GM19023 (cell line): Measurements from ENCODE around the gene BTBD7.
A peak's percentile ranks its signal among the peaks of the same experiment; 100 is the strongest.
"Not testable (repeated sequence)": the region's sequence is repeated elsewhere in the genome, so short reads cannot be mapped to it uniquely, and the experiment has no call there.

Experiments used
- ATAC-seq: cut with Tn5 transposase; IDR thresholded peaks from one replicate; pipeline ENCODE4 v1.9.1; 2021; ENCODE audit warnings: mild to moderate bottlenecking, moderate library complexity; ENCODE audit not compliant: unreplicated experiment

Gene BTBD7

DNA sequence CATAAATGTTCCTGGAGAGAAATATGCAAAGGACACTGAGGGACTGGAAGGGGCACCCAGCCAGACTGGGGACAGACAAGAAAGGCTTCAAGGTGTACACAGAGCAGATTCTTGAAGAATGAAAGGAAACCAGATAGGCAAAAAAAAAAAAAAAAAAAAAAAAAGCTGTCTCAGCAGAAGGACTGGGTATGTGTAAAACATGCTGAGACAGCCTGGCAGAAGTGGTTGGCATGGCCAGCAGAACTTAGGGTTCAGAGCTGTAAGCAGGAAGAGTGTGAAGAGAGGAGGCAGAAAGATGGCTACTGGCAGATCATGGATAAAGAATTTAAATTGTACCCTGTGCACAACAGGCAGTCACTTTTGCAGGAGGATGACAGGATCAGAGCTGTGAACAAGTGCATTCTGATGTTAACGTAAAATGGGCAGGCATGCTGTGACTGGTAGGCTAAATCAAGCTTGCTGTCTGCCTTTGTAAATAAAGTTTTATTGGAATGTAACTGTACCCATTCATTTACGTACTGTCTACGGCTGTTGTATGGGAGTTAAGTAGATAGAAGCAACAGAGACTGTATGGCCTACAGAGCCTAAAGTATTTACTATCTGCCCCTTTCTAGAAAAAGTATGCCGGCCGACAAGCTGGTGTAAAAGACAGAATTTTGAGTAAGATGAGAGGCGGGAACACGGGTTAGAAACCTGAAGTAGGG, 83.6 kb downstream of the BTBD7 start:
- ATAC-seq, result no peak

DNA sequence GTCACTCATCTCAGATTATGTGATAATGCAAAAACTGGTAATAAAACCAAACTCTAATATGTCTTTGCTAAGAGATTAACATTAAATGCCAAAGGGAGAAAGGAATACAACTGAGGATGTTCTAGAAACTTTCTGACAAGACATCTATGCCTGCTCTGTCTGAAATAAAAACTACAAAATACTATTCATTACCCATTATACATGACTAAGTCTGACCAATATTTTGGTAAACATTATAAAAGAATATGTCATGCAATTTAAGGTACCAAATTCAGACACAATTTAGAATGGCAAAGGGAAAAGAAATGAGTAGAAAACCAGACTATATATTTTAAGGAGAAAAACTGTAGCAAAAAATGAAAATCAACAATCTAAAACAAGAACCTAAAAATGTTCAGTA, 86.3 kb downstream of the BTBD7 start:
- no peak for ATAC-seq

DNA sequence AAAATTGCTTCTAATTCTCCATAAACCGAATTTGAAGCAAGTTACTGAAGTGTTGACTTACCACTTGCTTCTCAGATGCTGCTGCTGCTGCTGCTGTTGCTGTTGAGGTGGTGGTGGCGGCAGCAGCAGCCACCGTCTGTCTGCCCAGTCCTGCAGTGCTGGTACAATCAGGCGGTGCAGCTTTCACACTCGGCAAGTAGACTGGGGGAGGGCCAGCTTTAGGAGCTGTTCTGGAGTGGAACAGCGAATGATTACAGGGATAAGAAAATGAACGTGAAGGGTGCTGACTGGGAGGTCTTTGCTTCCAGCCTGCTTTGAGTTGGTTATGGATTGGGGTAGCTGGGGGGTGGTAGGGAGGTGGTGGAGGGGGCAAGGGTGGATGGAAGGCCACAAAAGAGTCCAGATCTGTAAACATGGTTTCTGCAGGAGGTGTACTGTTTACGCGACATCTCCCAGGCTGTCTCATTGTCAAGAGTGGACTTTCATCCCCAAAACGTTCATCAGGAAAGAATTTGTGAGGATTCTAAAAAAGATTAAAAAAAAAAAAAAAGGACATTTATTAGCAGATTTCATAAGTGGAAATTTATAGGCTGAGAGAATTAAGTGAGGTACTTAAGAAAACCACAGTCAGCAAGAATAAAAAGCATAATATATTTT, 86.9 kb downstream of the BTBD7 start:
- ATAC-seq, result no peak

DNA sequence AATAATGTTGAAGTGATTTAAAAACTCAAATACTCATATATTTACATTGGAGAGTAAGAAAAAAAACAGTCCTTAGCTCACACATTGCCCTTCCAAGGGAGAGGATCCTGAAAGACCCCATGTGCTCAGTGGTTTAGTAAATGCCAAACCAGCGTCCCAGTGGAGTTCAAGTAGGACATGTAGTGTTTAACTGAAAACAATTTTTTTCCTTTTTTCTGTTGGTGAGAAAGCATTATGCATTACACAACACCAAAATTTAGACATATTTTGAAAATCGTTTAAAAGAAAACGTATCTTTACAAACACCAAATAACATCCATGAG, 92.2 kb downstream of the BTBD7 start:
- no peak for ATAC-seq

DNA sequence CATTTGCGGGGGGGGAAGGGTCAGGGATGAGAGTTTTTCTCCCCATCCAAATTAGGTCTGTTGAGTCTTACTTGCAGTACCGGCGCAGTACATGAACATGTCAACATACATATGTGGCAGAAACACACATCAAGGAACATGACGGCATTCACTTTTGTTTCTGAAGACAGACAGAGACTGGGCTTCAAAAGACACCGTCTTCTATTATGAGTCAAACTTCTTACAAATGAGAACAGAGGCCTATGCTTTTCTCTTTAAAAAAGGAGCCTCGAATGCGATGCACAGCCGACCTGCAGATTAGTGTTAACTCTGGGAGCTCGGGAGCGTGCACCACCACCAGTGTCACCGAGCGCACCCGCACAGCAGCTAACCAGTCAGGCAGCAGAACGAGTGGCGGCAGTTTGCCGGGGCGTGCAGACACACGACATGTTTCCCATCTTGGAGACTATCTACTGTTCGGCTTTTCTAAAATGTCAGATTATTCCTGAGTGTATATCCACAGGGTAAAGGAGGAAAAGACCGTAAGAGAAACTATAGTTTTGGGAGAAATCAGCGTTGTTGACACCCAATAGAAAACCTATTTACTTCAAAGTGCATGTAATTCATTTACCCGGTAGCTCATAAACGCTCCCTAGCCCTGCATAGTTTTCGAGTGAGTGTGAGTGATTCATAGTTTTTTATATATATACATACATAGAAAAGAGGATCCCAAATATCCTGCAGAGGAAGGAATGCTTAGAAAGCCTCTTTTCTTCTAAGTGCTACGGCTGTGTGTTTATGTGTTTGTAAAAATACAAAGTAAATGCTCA, 92.8 kb downstream of the BTBD7 start:
- no peak for ATAC-seq

DNA sequence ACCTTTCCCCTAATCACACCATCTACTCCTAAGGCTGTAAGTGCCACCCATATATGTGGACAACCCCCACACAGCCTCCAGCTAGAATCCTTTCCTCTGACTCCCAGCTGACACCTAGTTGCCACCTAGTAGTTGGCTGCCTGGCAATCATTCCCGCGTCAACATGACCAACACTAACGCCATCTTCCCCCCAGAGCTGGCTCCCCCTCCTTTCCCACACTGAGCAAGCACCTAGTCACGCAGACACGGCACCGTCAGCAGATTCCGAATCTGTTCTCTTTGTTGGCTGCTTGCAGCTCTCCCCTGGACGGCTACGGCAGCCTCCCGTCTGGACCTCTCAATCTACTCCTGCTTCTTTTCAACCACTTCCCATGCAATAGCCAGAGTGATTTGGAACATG, 98.0 kb downstream of the BTBD7 start:
- ATAC-seq, result no peak

DNA sequence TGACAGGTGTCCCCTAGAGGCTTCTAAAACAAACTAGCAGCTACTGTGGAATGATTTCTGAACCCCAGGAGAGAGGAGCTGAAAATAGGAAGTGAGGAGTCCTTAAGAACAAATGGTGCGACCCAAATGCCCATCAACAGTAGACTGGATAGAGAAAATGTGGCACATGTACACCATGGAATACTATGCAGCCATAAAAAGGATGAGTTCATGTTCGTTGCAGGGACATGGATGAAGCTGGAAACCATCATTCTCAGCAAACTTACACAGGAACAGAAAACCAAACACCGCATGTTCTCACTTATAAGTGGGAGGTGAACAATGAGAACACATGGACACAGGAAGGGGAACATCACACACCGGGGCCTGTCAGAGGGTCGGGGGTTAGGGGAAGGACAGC, 99.8 kb downstream of the BTBD7 start:
- ATAC-seq, result not testable (repeated sequence)

DNA sequence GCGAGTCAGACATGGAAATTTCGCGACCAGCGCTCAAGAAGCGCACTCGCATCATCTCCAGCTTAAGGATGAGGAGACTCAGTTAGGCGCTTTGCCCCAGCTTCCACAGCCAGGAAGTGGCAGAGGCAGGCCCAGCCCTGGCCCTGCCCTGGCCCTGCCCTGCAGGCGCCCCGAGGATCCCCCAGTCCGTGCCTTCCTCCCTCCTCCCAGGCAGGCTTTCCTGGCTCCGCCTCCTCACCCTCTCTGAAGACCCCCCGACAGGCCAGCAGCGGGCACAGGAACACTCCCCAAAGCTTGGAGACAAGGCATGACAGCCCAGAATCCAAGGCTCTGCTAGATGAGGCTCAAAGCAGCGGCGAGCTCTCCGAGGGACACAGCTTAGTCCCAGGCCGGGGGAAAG, 100.7 kb downstream of the BTBD7 start:
- no peak for ATAC-seq

DNA sequence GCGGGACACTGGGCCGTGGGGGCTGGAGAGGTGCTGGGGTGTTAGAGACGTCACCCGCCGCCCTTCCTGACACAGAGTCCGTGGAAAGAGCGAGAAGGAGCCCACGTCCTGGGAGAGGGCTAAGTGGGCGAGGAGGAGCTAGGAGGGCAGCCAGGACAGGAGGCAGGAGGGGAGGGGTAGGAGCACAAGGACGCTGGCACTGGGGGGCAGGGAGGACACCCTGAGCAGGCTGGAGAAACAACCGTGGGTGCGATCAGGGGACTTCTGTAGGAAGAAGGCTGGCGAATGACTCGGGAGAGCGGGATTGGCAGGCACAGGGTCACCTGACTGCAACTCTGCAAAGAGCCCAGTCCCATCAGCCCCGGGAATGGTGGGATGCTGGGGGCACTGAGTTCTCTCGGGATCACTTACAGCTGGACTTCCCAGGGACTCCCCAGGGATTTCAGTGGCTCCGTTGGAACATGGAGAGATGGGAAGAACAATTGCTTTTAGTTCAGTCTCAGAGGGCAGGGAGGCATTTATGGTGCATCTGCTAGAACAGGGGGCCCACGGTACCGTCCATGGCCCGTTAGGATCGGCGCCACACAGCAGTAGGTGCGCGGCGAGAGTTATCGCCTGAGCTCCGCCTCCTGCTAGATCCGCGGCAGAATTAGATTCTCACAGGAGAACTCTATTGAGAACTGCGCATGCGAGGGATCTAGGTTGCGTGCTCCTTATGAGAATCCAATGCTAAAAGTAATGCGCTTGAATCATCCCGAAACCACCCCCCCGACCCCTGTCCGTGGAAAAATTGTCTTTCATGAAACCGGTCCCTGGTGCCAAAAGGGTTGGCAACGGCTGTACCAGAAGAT, 101.5 kb downstream of the BTBD7 start:
- no peak for ATAC-seq

DNA sequence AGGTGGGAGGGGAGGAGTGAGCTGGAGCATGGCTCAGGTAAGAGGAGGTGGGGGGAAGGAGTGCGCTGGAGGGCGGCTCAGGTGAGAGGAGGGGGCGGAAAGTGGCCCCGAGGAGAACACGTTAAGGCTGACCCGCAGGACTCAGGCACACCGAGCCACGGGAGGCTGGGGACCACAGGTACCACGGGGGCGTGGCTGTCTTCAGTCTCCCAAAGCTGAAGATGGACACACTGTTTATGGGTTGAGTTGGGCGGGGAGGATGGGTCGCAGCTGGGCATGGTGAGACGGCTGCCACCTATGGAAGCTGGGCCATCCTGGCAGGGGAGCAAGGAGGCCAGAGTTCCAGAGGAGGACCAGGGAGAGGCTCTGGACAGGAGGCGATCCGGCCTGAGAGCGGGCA, 102.3 kb downstream of the BTBD7 start:
- no peak for ATAC-seq

DNA sequence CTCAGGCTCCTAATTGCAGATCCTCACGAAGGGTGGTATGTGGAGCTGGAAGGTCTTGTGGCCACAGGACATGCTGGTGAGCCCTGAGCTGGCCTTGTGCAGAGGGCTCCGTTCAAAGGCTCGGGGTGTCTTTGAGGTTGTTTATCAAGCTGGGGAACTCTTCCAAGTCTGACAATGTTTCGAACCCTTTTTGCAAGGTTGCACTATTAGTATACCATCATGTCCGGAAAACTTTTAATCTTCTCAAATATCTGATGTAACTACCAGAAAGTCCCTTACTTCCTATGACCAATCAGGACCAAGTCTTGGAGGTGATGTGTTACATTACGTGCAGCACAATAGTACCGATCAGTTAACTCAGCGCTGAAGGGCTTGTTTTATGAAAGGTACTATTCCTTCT, 104.3 kb downstream of the BTBD7 start:
- no peak for ATAC-seq

DNA sequence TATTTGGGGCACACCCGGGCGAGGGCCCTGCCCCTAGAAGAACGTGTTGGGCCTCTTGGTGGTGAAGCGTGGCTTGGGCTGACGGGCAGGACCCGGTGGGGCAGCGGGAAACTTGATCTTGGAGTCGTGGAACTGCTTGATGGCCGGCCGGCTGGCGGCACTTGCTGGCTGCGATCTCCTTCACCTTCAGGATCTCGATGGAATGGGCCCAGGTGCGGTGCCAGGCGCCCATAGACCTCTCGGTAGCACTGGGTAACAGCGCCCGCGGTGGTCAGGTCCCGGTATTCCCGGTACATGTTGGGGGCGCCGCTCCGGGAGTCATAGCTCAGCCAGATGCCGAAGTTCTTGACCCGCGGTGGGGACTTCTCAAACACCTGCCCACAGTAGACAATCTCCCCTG, 109.3 kb downstream of the BTBD7 start:
- ATAC-seq, result no peak

DNA sequence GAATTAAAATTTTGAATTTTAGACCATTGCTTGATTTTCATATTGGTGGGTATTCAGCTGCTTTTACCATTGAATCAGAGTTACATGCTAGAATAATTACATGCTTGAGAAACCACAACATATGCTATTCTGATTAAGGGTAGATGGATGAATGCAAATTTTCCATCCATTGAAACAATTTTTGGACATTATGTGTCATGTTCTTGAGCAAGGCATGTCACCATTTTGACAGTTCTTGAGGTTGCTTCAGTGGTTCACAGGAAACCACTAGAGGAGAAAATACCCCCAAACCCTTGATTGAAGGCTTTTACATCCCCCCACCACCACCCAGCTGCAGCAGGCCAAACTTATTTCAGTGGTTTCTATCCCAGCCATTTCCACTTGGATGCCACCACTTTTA, 112.3 kb downstream of the BTBD7 start:
- no peak for ATAC-seq

DNA sequence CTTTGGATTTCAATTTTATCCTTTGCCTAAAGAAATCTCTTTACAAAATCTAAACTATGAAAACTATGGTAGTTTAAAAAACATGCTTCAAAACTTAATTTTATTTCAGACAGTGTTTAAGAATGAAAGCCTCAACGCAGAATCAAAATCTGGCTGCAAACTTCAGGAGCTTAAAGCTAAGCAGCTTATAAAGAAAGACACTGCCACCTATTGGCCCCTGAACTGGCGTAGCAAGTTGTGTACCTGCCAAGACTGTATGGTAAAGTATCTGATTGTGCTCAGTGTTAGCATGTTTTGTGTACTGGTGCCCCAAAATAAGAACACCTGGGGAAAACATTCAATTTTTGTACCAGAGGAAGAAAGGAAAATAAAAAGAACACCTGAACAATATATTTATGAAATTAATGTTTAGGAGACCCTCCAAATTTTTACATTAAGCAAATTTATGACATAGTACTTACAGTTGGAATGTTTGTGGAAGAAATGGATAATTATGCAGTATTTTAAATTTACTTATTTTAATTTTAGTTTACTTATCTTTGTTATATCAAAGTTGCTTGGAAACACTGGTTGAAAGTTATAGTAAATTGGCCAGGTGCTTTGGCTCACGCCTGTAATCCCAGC, 113.6 kb downstream of the BTBD7 start:
- ATAC-seq, result no peak

DNA sequence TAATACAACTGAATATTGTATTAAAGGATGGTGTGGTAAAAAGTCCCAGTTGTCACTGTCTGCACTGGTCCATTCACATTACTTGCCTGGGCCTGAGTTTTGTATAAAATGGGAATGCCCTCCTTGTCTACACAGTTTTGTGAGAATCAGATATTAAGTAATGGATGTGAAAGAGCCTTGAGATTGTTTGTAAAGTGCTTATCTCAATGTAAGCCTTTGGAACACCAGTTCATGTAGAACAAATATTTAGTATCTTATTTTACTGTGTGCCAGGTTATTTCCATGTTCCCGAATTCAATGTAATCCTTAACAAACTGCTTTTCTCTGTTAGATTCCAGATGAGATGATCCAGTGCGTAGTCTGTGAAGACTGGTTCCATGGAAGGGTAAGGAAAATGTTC, 118.2 kb downstream of the BTBD7 start:
- no peak for ATAC-seq

DNA sequence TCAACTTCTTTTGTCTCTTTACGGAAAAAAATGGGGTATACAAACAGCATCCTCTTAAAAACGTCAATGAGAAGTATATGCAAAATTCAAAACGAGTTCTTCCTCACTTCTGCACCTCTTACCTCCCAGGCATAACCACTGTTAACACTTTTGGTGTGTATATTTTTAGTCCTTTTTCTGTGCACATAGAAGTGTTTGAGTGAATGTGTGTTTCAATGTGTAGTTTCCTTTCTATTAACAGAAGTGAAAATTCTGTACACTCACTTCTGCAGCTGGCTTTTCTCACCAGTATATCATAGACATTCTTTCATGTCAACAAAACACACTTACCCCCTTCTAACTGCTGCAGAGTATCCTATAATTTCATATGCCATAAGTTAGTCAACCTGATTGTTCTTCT, 120.4 kb downstream of the BTBD7 start:
- ATAC-seq, result peak; percentile 55

DNA sequence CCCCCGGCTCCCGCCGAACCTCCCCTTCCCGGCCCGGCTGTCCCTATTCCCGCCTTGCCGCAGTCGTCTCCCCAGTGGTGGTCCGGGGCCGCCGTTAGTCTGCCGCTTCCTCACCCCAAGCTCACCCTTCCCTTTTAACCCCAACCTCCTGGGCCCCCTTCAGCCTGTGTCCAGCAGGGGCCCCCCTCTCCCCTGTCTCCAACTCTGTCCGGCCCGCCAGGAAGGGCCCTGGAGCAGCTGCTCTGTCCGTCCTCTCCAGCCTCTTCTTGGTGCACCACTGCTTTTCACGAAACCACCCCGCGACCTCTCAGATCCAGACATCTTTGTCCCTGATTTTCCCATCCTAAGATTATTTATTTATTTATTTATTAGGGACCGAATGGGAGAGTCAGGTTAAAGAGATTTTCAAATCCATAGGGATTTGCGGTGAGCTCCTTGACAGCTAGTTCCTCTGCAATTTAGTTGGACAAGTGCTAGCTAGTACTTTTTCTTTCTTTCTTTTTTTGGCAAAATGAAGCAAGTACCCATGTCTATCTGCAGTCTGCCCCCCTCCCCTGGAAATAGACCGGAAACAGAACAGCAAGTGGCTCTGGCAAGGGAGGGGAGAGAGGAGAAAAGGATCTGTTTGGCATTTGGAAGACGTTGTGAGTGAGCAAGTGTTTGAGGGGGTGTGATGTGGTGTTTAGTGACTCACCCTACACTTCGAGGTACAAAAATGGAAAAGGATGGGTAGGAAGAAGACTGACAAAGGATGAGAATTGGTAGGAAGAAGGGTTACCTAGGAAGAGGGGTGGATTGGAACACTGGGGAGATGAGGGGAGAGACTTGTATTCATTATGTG, 125.1 kb downstream of the BTBD7 start:
- peak; percentile 44 for ATAC-seq

DNA sequence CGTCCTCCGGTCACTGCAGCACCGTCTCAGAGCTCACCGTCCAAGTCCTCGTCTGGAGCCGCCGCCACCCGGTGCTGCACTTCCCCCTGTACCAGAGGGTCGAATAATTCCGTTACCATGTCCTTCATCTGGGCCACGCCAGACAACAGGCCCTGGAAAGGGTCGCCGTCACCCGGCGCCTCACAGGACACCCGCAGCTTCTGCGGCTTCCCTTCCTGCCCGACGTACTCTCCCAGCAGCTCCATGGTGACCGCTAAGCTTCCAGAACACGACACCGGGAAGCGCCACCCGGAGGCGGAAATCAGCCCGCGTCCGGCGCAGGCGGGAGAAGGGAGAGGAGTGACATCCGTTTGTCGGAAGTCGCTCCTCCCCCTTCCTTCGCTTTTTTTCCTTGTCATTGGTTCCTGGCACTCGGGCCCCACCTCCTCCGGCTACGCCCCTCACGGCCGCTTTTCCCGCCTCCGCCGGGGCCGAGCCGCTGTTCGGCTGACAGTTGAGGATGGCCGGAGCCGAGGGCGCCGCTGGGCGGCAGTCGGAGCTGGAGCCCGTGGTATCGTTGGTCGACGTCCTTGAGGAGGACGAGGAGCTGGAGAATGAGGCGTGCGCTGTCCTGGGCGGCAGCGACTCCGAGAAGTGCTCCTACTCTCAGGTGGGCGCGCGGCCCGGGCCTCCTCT, 125.9 kb downstream of the BTBD7 start, which contains the start of the genes GON7 and UBR7:
Gene GON7, minus strand, starts transcription at position 273 of the 675 bp plus-strand sequence. Its CDS starts 28 bp downstream, at position 245.
Gene UBR7, plus strand, starts transcription at position 464 of the 675 bp plus-strand sequence. Its CDS starts 36 bp downstream, at position 500.
- peak; percentile 89 for ATAC-seq

DNA sequence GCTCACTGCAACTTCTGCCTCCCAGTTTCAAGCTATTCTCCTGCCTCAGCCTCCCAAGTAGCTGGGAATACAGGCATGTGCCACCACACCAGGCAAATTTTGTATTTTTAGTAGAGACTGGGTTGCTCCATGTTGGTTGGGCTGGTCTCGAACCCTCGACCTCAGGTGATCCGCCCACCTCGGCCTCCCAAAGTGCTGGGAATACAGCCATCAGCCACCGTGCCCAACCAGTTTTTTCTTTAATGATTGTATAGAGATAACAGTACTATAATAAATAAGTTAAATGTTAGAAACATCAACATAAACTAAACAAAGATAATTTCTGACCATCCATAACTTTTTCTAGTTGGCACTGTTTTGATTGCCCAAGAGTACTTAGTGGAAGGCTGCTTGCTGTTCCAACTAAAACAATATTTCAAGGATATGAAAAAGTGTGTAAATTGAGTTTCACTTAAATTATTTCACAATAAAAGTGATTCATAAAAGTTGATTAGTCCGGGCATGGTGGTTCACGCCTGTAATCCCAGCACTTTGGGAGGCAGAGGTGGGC, 131.6 kb downstream of the BTBD7 start:
- ATAC-seq, result no peak
